ENCODE data around the gene GABRR3.

GRCh38 chr3:98034036-98034435 is 1.1 kb downstream of the GABRR3 start:
- no peak for TF ChIP-seq POLR2AphosphoS5 (IDR thresholded peaks at IDR 0.05; ENCODE audit: borderline replicate concordance, low read depth, low read length)
- TF ChIP-seq EZH2 (IDR thresholded peaks at IDR 0.05), result no peak

All from SK-N-MC (cell line).